DMS79 treated with DMSO at 0.1 percent for 48 hours (cell line): Measurements from ENCODE around the gene SRGAP1.
"Not testable (repeated sequence)": the region's sequence is repeated elsewhere in the genome, so short reads cannot be mapped to it uniquely, and the experiment has no call there.

ENCODE experiments used
- DNase-seq: peaks from one replicate; lab custom pipeline; 2025; lab: John Stamatoyannopoulos, UW

Gene SRGAP1

DNA sequence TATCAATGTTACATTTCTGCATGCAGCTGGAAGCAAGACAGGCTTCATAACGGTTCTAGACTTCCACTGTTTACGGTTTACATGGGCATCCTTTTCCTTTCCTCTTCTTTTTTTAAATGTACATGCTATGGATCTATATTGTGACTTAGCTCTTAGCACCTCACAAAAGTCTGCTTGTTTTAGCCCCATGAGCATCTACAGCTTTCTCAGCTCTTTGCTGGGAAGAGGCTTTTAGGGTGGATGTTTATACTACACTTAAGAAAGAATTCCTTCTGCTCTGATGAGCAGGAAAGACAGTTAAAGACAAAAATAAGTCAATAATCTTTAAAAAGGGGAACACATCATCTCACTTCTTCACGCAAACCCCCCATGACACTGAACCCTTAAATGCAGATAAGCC lies 326.2 kb downstream of the SRGAP1 start:
- no peak for DNase-seq

DNA sequence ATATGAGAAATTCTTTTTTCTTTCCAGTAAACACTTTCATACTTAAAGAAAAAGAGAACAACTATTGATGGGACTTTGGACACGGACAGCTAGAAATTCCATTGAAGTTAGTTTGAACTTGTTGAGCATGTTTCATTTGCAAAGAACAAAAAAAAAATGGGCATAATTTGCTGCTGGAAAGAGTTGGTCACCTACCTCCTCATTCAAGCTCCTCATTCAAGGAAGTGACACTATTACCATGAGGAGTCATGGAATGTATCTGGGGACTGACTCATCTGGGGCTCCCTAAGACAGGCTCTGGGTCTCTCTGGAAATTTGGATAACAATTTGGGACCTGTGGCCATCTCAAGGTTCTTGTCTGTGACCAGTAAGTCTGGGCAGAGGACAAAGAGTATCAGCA lies 327.2 kb downstream of the SRGAP1 start:
- no peak for DNase-seq

- no peak for DNase-seq
Observed at GRCh38 chr12:64172143-64172970, 327.9 kb downstream of the SRGAP1 start.

- DNase-seq = no peak
Observed at GRCh38 chr12:64173456-64173855, 329.0 kb downstream of the SRGAP1 start.

DNA sequence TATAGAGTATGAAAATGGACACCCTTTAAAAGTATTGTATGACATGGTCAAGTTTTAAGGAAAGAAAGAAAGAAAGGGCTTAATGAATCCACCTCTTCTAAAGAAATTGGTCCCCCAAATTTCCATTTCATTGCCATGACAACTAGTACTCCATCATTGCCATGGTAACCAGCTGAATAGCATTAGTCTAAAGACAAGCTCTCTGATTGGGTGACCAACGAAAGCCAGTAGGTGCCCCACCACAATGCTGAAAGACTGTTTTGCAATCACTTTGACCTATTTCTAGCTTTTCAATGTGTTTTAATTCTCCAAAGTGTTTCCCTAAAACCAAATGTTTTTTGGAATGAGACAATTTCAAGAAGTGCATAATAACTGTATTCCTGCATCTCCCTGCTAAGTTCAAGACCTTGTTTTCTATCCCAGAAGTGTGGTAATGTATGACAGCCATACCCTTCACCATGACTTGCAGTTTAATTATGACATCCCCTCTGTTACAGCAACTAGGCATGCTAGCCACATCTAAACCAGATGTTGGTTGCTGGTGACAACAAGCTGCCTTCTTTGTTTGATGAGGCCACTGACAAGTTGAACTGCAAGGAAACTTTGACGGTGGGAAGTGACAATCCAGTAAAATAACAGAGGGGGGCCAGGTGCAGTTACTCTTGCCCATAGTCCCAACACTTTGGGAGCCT lies 330.9 kb downstream of the SRGAP1 start:
- DNase-seq = no peak

- DNase-seq = no peak
Observed at GRCh38 chr12:64177001-64177400, 332.5 kb downstream of the SRGAP1 start.

DNA sequence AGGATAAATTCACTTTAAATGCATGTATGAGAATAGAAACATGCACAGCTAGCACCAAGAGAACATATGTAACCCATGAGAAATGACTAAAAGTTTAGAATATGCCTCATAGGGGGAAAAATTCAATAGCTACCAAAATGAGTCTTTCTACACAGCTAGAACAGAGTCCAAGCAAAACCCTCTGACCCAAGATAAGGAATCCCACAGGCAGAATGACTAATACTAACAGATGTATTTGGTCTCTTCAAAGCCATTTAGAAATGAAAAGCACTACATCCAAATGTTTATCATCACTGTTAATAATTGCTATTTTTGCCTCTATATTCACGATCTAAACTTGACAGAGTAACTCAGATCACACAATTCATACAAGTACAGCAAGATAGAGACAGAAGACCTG lies 333.6 kb downstream of the SRGAP1 start:
- DNase-seq = no peak

DNA sequence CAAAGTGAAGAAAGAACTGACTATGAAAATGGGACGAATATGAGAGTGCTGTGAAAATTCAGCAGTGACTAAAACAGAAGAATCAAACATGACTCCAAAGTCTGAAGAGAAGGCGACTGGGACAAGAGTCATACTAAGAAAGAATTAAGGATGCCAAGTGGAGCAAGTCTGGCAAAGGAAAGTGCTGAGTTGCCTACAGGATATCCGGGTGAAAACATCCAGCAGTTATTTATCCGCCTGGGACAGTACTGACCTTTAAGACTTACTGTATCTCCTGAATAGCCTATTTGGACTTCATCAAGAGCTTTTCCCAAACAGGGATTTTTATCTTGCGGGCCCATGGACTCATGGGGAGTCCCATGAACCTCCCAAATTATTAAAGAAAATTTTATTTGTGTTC lies 336.5 kb downstream of the SRGAP1 start:
- DNase-seq = no peak

GRCh38 chr12:64181430-64182291 lies 337.2 kb downstream of the SRGAP1 start:
- DNase-seq = peak; percentile 0

DNA sequence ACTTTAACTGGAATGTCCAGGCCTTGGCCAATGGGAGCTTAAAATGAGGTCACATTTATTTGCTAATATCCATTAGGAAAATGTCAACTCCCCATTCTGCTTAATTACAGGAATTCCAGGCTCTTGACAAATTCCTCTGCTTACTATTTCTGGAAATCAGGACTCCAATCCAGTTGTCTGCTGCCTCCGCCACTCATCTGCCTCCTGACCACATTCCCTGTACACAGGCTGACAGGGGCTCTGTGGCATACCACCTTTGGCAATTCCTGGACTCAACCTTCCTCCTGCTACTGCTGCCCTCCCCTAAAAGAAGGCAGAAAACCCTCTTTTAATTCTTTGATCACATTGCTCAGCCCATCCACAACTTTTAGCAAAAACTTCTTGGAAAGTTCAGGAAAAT lies 339.7 kb downstream of the SRGAP1 start:
- DNase-seq = no peak

DNA sequence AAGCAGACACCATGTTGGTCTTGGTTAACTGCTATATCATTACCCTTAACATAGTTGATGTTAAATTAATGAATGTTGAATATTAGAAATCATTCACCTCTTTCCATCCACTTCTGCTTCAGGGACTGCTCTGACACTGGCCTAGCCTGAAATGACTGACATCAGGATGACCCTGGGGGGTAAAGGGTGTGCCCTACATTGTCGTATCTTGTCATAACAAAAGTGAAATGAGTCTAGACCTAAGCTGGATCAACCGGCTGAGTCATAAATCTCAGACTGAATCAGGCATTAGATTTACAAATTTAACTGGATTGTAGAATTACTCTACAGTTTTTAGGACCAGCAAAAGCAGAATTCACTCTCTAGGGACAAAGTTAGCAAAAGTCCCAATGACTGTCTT lies 342.3 kb downstream of the SRGAP1 start:
- DNase-seq = no peak

GRCh38 chr12:64187370-64187769 lies 342.9 kb downstream of the SRGAP1 start:
- no peak for DNase-seq

- no peak for DNase-seq
Observed at GRCh38 chr12:64187794-64188193, 343.3 kb downstream of the SRGAP1 start.

- DNase-seq = no peak
Observed at GRCh38 chr12:64189530-64189929, 345.0 kb downstream of the SRGAP1 start.

DNA sequence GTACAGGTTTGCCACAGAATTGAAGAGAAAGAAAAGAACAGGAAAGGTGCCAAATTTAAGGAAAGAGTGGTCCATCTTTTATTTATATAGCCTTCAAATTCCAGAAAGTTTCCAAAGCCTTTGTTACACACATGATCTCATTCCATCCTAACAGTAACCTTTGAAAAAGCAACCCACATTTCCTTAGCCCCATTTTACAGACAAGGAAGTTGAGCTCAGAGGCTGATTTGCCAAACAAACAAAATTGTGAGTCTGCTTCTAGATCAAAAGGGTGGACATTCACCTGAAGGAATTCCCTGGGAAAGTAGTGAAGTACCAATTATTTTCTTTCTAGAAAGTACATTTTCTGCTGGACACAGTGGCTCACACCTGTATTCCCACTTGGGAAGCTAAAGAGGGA lies 345.6 kb downstream of the SRGAP1 start:
- DNase-seq = no peak

- no peak for DNase-seq
Observed at GRCh38 chr12:64192644-64193444, 348.3 kb downstream of the SRGAP1 start.

DNA sequence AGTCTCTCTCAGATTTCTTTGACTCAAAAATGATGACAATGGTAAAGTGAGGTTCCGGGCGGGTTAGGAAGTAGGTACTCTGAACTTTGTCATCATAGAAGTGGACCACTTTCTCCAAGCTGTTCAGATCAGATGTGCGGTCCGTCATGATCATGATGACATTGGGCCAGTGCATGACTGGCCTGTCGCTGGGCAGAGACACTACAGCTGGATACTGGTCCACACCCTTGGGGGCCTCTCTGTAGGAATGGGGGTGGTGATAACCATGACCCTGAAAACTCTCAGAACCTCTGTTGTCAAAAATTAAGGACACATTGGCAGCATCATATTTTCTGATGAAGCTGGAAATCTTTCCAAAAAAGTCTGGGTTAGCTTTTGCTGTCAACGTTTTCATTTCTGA lies 349.4 kb downstream of the SRGAP1 start:
- DNase-seq = no peak

DNA sequence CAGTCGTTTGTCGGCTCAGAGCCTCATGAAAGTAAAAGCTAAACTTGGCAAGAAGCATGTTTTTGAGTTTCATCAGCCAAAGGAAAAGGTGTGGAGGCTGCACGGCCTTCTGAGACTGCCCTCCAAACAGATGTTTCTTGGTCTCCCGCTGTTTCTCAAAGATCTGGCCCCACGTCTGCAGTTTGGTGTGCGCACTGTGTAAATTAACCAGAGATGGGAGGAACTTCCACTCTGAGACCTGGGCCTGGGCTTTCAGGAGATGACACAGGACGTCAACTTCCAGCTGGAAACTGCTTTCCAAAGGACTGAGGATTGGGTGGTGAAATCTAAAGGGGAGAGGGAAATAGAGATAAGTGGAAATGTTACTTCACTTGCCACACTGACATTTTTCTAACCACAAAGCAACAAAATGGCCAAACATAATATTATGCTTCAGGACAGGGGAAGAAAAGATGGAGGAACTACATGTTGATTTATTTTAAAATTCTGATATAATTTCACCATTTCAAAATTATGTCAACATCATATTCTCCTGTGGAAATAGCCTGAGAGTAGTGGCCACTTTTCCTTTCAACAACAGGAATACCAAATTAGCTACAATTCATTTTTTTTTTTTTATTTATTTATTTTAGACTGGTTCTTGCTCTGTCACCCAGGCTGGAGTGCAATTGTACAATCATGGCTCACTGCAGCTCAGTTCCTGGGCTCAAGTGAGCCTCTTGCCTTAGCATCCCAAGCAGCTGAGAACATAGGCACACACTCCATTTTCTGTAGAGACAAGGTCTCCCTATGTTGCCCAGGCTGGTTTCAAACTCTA lies 350.0 kb downstream of the SRGAP1 start:
- DNase-seq = no peak

GRCh38 chr12:64195841-64196240 lies 351.3 kb downstream of the SRGAP1 start:
- not testable (repeated sequence) for DNase-seq

- DNase-seq = no peak
Observed at GRCh38 chr12:64203036-64203435, 358.5 kb downstream of the SRGAP1 start.

- no peak for DNase-seq
Observed at GRCh38 chr12:64203775-64204174, 359.3 kb downstream of the SRGAP1 start.
